Mammary epithelial cell (primary cell): ENCODE results near the gene ATP8A2.

Source experiments
- EZH2 ChIP-seq: IDR thresholded peaks from 2 replicates; pipeline ENCODE4 v1.6.1; 2012; ENCODE audit warnings: low read length, inconsistent platforms, borderline replicate concordance
- TF ChIP-seq, protein P1 (sequence below), 2 donors: IDR thresholded peaks in 1 of 2; conservative IDR thresholded peaks in 1 of 2; 2 replicates each; pipeline ENCODE4 v1.5.1; 2011 to 2012; ENCODE audit warnings: inconsistent platforms in 2 of 2, low read length in 2 of 2, mild to moderate bottlenecking in 2 of 2, control low read depth in 1 of 2, low read depth in 1 of 2; ENCODE audit not compliant: insufficient read depth in 1 of 2; ENCODE audit errors: extremely low read depth in 1 of 2

DNA sequence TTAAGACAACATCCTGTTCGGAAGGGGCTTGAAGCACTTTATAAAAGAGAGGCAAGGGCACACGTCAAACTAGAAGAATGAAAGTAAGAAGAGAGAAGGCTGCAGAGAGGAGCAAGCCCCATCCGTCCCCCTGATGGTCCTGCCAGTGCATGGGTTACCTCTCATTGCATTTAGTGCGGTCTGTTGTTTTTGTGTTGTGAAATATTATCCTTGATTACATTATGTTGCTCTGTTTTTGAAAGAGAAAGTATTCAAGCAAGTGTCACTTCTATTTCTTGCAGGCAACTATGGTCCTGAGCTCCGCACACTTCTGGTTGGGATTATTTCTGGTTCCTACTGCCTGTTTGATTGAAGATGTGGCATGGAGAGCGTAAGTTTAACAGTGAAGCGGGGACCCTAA lies 589.5 kb downstream of the ATP8A2 start:
- TF ChIP-seq, protein P1, sequence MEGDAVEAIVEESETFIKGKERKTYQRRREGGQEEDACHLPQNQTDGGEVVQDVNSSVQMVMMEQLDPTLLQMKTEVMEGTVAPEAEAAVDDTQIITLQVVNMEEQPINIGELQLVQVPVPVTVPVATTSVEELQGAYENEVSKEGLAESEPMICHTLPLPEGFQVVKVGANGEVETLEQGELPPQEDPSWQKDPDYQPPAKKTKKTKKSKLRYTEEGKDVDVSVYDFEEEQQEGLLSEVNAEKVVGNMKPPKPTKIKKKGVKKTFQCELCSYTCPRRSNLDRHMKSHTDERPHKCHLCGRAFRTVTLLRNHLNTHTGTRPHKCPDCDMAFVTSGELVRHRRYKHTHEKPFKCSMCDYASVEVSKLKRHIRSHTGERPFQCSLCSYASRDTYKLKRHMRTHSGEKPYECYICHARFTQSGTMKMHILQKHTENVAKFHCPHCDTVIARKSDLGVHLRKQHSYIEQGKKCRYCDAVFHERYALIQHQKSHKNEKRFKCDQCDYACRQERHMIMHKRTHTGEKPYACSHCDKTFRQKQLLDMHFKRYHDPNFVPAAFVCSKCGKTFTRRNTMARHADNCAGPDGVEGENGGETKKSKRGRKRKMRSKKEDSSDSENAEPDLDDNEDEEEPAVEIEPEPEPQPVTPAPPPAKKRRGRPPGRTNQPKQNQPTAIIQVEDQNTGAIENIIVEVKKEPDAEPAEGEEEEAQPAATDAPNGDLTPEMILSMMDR (conservative IDR thresholded peaks at IDR 0.05 in 1 of 2, IDR thresholded peaks at IDR 0.05 in 1 of 2; ENCODE audit: extremely low read depth in 1 of 2, insufficient read depth in 1 of 2, low read depth in 1 of 2, low read length in 2 of 2), result no peak
- TF ChIP-seq EZH2, result no peak
